Brain microvascular endothelial cell (primary cell): Measurements from ENCODE around the gene AHRR.

Experiments used
- DNase-seq: peaks from one replicate; pipeline ENCODE4 v3.0.0-alpha.2; 2020
- H3K27ac ChIP-seq: fragments of 250-450 bp; sonication (Bioruptor Pico); 2 replicates; pipeline ENCODE4 v1.5.1; 2020; ENCODE audit warnings: mild to moderate bottlenecking, moderate library complexity
- H3K27me3 ChIP-seq: fragments of 250-450 bp; sonication (Bioruptor Pico); replicated peaks from 2 replicates; pipeline ENCODE4 v1.5.1; 2020; ENCODE audit warnings: mild to moderate bottlenecking
- H3K36me3 ChIP-seq: fragments of 250-450 bp; sonication (Bioruptor Pico); replicated peaks from 2 replicates; pipeline ENCODE4 v1.5.1; 2020; ENCODE audit warnings: mild to moderate bottlenecking
- H3K4me3 ChIP-seq: 2 replicates; pipeline ENCODE4 v1.5.1; 2011; ENCODE audit warnings: low read depth, mild to moderate bottlenecking, control low read depth, low read length, moderate library complexity
- in situ Hi-C: cut with HindIII; loops from 2 replicates; pipeline ENCODE4 v1.10.0; 2017; ENCODE audit warnings: low sequenced_read_pairs, low pct_ligation_motif_present
- TF ChIP-seq, protein P1 (sequence below): IDR thresholded peaks from 2 replicates; pipeline ENCODE4 v1.5.1; 2011; ENCODE audit warnings: low read depth, mild to moderate bottlenecking, moderate library complexity, low read length, control low read depth, inconsistent platforms; ENCODE audit errors: missing control alignments

Gene AHRR

DNA sequence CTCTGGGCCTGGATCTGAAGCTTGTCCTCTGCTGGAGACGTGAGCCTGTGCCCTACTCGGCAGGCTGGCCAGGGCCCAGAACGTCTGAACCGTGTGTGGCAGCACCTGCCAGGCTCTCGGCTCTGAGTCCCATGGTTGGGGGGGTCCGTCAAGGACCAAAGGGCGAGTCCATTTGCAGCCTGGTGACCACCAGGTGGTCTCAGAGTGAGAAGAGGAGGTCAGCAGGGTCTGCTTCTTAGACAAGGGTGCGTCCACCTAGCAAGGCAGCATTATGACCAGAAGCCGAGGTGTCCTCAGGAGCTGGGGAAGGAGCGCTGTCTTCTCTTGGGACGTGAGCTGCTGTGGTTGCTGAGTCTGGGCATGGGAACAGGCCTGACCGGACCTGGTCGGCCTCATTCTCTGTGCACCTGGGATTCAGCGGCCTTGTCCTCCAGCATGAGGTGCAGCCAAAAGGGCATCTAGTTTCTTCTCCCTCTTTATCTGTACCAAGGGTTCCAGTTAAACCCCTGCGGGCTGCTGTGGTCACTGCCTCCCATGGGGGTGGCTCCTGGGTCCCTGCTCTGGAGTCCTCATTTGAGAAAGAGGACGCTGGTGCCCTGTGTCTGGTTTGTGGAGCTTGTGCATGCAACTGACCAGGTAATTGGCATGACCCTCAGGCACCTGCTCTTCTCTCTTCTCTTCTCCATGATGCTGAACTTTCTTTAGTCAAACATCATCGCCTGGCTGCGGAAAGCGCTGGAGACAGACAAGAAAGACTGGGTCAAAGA lies 135.9 kb downstream of the AHRR start:
- no peak for DNase-seq
- Histone ChIP-seq H3K36me3 (peaks cover 48% of the 10 kb centered on the region), H3K27ac (no peak overlapping the region), H3K4me3 (no peak overlapping the region), H3K27me3 (no peaks in the 10 kb centered on the region)
- TF ChIP-seq, protein P1, sequence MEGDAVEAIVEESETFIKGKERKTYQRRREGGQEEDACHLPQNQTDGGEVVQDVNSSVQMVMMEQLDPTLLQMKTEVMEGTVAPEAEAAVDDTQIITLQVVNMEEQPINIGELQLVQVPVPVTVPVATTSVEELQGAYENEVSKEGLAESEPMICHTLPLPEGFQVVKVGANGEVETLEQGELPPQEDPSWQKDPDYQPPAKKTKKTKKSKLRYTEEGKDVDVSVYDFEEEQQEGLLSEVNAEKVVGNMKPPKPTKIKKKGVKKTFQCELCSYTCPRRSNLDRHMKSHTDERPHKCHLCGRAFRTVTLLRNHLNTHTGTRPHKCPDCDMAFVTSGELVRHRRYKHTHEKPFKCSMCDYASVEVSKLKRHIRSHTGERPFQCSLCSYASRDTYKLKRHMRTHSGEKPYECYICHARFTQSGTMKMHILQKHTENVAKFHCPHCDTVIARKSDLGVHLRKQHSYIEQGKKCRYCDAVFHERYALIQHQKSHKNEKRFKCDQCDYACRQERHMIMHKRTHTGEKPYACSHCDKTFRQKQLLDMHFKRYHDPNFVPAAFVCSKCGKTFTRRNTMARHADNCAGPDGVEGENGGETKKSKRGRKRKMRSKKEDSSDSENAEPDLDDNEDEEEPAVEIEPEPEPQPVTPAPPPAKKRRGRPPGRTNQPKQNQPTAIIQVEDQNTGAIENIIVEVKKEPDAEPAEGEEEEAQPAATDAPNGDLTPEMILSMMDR: no peak
- in situ Hi-C loops: no loop called here

DNA sequence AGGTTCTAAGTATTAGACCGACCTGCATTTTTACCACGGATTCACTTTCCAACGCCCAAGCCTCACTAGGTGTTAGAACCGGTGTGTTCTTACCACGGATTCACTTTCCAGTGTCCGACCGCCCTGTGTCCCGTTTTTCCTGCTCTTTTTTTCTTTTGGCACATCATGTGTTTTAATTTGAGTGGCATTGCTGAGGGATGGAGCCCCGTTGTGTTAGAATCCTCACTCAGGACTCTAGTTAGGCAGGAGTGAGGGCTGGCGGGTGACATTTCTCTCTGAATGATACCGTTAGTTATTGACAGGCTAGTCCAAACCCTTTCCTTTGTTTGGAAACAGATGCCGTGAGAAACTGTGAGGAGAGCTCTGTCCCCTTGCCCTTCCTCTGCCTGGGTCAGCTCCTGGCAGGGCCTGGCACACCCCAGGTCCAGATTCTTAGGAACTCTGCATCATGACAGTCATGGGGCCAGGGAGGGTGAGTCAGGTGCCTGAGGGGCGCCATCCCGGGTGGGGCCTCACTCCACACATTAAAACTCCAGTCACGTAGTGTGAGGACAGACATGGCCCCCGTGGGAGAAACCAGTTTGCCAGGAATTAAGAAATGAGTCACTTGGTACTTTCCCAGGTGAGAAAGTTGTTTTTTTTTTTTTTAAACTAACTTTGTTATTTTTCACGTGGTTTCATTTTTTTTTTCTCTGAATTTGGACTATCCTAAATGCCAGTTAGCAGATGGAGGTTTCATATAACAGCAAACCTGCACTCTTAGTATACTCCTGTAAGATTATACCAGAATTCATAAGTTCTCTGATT lies 137.2 kb downstream of the AHRR start:
- Histone ChIP-seq H3K4me3 (no peak overlapping the region), H3K36me3 (peaks cover 43% of the 10 kb centered on the region), H3K27me3 (no peaks in the 10 kb centered on the region), H3K27ac (no peak overlapping the region)
- TF ChIP-seq, protein P1: no peak
- in situ Hi-C loops: no loop called here
- no peak for DNase-seq

DNA sequence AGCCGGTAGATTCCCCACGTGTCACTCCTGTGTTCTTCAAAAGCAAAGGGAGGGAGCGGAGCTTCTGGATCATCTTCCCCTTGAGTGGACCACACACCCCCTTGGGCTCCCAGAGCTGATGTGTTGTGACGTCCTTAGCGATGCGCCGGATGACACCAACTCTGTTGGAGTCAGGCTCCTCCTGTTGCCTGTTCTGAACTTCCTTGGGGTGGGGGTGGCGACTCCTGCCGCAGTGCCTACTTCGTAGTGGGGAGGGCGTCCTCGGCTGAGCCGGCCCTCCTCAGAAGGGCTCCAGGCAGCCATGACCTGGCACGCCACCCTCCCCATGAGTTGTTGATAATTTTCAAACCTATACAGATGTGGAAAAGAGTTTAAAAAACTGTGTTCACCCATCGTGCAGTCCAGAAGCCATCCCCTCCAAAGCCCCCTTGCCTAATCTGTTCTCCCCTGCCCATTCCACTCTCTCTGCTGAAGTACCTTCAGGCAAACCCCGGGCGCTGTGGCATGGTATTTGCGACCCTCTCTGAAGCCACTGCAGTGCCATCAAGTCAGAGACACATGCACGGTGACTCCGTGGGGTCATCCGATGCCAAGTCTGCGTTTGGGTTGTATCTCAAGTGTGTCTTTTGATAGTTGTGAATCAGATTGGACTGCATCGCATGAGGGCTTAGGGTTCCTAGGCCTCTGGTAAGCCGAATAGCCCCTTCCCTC lies 138.2 kb downstream of the AHRR start:
- no peaks in the 10 kb centered on the region for H3K27me3 ChIP-seq

DNA sequence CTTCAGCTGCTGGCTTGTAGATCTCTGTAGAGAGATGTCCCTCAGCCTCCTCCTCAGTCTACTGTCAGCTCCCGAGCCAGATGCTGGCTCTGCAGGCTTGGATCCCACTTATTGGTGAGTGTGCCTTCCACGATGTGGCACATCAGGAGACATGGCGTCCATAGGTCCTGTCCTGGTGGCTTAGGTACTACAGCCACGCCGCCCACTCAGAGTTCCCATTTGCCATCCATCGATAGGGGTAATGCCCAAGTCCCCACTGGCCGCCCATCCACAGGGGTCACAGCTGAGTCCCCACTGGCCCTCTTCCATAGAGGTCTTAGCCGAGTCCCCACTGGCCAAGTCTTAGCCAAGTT lies 138.7 kb downstream of the AHRR start:
- in situ Hi-C loops: no loop called here
- no peak overlapping the region for H3K4me3 ChIP-seq
- TF ChIP-seq, protein P1: no peak
- H3K36me3 ChIP-seq: peaks cover 43% of the 10 kb centered on the region
- no peak overlapping the region for H3K27ac ChIP-seq
- DNase-seq: no peak
- no peaks in the 10 kb centered on the region for H3K27me3 ChIP-seq

More for the DNA sequence above, 138.2 kb downstream of the AHRR start:
- TF ChIP-seq, protein P1: no peak
- no peak for DNase-seq
- peaks cover 40% of the 10 kb centered on the region for H3K36me3 ChIP-seq
- H3K27ac ChIP-seq: no peak overlapping the region
- in situ Hi-C loops: no loop called here
- H3K4me3 ChIP-seq: no peak overlapping the region

DNA sequence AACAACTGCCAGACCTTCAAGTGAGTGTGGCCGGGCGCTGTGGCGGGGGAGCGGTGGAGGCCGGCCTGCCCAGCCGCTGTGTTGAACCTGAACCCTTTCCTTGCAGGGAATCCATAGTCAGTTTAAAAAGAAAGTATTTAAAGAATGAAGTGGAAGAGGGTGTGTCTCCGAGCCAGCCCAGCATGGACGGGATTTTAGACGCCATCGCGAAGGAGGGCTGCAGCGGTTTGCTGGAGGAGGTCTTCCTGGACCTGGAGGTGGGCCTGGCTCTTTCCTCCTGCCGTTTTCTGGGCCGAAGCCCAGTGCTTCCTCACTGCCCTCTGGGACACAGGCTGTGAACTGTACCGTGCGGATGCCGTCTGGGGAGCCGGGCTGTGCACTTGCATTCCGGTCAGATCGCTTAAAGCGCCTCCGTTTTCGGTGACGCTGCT lies 140.6 kb downstream of the AHRR start:
- no peak for DNase-seq
- H3K4me3 ChIP-seq: no peak overlapping the region
- TF ChIP-seq, protein P1: no peak
- H3K36me3 ChIP-seq: peaks cover 40% of the 10 kb centered on the region
- H3K27me3 ChIP-seq: no peaks in the 10 kb centered on the region
- in situ Hi-C loops: no loop called here
- H3K27ac ChIP-seq: no peak overlapping the region
